Lung microvascular endothelial cell (primary cell): Measurements from ENCODE around the gene LIN28A. TPM values are rescaled to one million over a fixed set of nuclear protein-coding genes. Genes with fewer than 3 reads are reported as not detected.

Experiments
- DNase-seq, 2 donors: peaks; one replicate each; pipeline versions ENCODE4 v3.0.0 to v3.0.0-alpha.2; 2010; ENCODE audit warnings: low read depth in 2 of 2
- total RNA-seq: library from RNA; depleted of rRNA; stranded (reverse); fragments of >200 nt; gene quantifications from 2 replicates; pipeline ENCODE4 v1.2.1, GENCODE V29; 2014

The LIN28A gene
- total RNA-seq, 1 donor from 2014 or later = not detected

GRCh38 chr1:26478988-26479387 lies 68.4 kb downstream of the LIN28A start:
- DNase-seq = no peak

Other genes starting within 250 kb of the LIN28A start
- not detected in 2 replicates for gene C1orf232, start 241.9 kb upstream of the LIN28A start, total RNA-seq
- 28.8 and 29.2 TPM in 2 replicates for gene ZNF593, start 240.9 kb upstream of the LIN28A start, total RNA-seq
- not detected in 2 replicates for gene ZNF593OS, start 239.0 kb upstream of the LIN28A start, total RNA-seq
- not detected in 2 replicates for gene CNKSR1, start 233.3 kb upstream of the LIN28A start, total RNA-seq
- gene CATSPER4, start 220.2 kb upstream of the LIN28A start, total RNA-seq = not detected in 2 replicates
- gene CEP85, start 176.6 kb upstream of the LIN28A start, total RNA-seq = 4.2 and 4.8 TPM in 2 replicates
- gene SH3BGRL3, start 130.7 kb upstream of the LIN28A start, total RNA-seq = 16.5 and 17.4 TPM in 2 replicates
- gene UBXN11, start 104.2 kb upstream of the LIN28A start, total RNA-seq = 0.87 and 1.2 TPM in 2 replicates
- not detected in 2 replicates for gene CD52, start 92.9 kb upstream of the LIN28A start, total RNA-seq
- gene CRYBG2, start 56.7 kb upstream of the LIN28A start, total RNA-seq = 0.44 TPM in 1 of 2 replicates, not detected in the other
- not detected in 2 replicates for gene ZNF683, start 38.1 kb upstream of the LIN28A start, total RNA-seq
- 22.4 and 24.6 TPM in 2 replicates for gene DHDDS, start 21.5 kb downstream of the LIN28A start, total RNA-seq
- gene HMGN2, start 61.6 kb downstream of the LIN28A start, total RNA-seq = 70.4 and 173 TPM in 2 replicates
- gene RPS6KA1, start 118.9 kb downstream of the LIN28A start, total RNA-seq = 10.9 and 12.0 TPM in 2 replicates